Keratinocyte (primary cell): Measurements from ENCODE around the gene CARMIL1. TPM values are rescaled to one million over a fixed set of nuclear protein-coding genes. Genes with fewer than 3 reads are reported as not detected.

ENCODE experiments used
- DNase-seq: peaks from one replicate; pipeline ENCODE4 v3.0.0-alpha.2; 2011; ENCODE audit warnings: low read depth, missing footprints, low spot score
- FAIRE-seq: peaks from 2 replicates; lab custom pipeline; 2011; peaks lifted over from hg19 to GRCh38; lab: Jason Lieb, UNC
- H2AFZ ChIP-seq: 2 replicates; pipeline ENCODE4 v1.6.0; 2012; ENCODE audit warnings: low read length, control low read depth, inconsistent platforms; ENCODE audit not compliant: control insufficient read depth
- H3K27ac ChIP-seq: 2 replicates; pipeline ENCODE4 v1.5.1; 2011; ENCODE audit warnings: low read length; ENCODE audit not compliant: control insufficient read depth, insufficient read depth
- H3K27me3 ChIP-seq: 3 replicates; pipeline ENCODE4 v1.6.0; 2011; ENCODE audit warnings: low read length; ENCODE audit not compliant: control insufficient read depth, insufficient read depth; ENCODE audit errors: extremely low read depth
- H3K36me3 ChIP-seq, 2 experiments: 2 replicates in 1 of 2; 3 replicates in 1 of 2; pipeline ENCODE4 v1.5.1; 2011; ENCODE audit warnings: low read length in 2 of 2, mild to moderate bottlenecking in 1 of 2; ENCODE audit not compliant: control insufficient read depth in 2 of 2, insufficient read depth in 2 of 2; ENCODE audit errors: extremely low read depth in 1 of 2
- H3K4me1 ChIP-seq: 3 replicates; pipeline ENCODE4 v1.5.1; 2011; ENCODE audit warnings: low read length; ENCODE audit not compliant: control insufficient read depth, insufficient read depth; ENCODE audit errors: extremely low read depth
- H3K4me2 ChIP-seq: 3 replicates; pipeline ENCODE4 v1.6.0; 2011; ENCODE audit warnings: low read depth, low read length; ENCODE audit not compliant: control insufficient read depth, insufficient read depth; ENCODE audit errors: extremely low read depth
- H3K4me3 ChIP-seq, 3 experiments: fragments of 200-600 bp in 1 of 3; sonication (generic) in 1 of 3; 2 replicates in 2 of 3; 3 replicates in 1 of 3; pipeline ENCODE4 v1.5.1; 2011 to 2016; ENCODE audit warnings: low read length in 3 of 3, mild to moderate bottlenecking in 3 of 3, control low read depth in 2 of 3, inconsistent platforms in 1 of 3, low read depth in 1 of 3, mixed read lengths in 1 of 3, mixed run types in 1 of 3, moderate library complexity in 1 of 3; ENCODE audit not compliant: control insufficient read depth in 2 of 3, insufficient read depth in 2 of 3; ENCODE audit errors: extremely low read depth in 1 of 3
- H3K79me2 ChIP-seq: 2 replicates; pipeline ENCODE4 v1.6.0; 2012; ENCODE audit warnings: low read length; ENCODE audit not compliant: control insufficient read depth, insufficient read depth
- H3K9ac ChIP-seq: 3 replicates; pipeline ENCODE4 v1.6.0; 2011; ENCODE audit warnings: low read length; ENCODE audit not compliant: control insufficient read depth, insufficient read depth; ENCODE audit errors: extremely low read depth
- H3K9me1 ChIP-seq: 3 replicates; pipeline ENCODE4 v1.6.0; 2011; ENCODE audit warnings: low read length; ENCODE audit not compliant: control insufficient read depth, insufficient read depth; ENCODE audit errors: extremely low read depth
- H3K9me3 ChIP-seq: 2 replicates; pipeline ENCODE4 v1.5.1; 2012; ENCODE audit warnings: low read depth, low read length; ENCODE audit not compliant: control insufficient read depth
- H4K20me1 ChIP-seq: 3 replicates; pipeline ENCODE4 v1.6.0; 2011; ENCODE audit warnings: low read length; ENCODE audit not compliant: control insufficient read depth, insufficient read depth; ENCODE audit errors: extremely low read depth
- CTCF ChIP-seq, 3 experiments: IDR thresholded peaks in 1 of 3; conservative IDR thresholded peaks in 1 of 3; optimal IDR thresholded peaks in 1 of 3; 2 replicates in 2 of 3; 3 replicates in 1 of 3; pipeline versions ENCODE3 to v1.5.1; 2011; ENCODE audit warnings: low read length in 3 of 3, mild to moderate bottlenecking in 3 of 3, moderate library complexity in 2 of 3, control low read depth in 1 of 3, inconsistent platforms in 1 of 3; ENCODE audit not compliant: insufficient read depth in 2 of 3; ENCODE audit errors: extremely low read depth in 1 of 3
- EZH2 ChIP-seq: IDR thresholded peaks from one replicate; pipeline ENCODE4 v1.6.1; 2012; ENCODE audit warnings: inconsistent platforms, mild to moderate bottlenecking, low read length, moderate library complexity
- dilution Hi-C: fragments of 300-500 bp; cut with MboI; formaldehyde crosslinking; loops from one replicate; pipeline ENCODE4 v1.7.0; 2020; ENCODE audit warnings: low sequenced_read_pairs; ENCODE audit not compliant: extremely low pct_ligation_motif_present
- polyA plus RNA-seq, 5 experiments: library from polyadenylated mRNA; depleted of rRNA in 3 of 5; stranded (reverse) in 3 of 5; stranded (forward) in 1 of 5; unstranded in 1 of 5; fragments of >200 nt; gene quantifications; 1 replicate in 1 of 5; 2 replicates in 3 of 5; 3 replicates in 1 of 5; pipeline versions ENCODE4 v1.2.1 to v1.2.3, GENCODE V29; 2011 to 2012; ENCODE audit warnings: missing spikeins in 2 of 5, low read depth in 1 of 5, low replicate concordance in 1 of 5

CARMIL1 gene
- polyA plus RNA-seq, 1 donor (not counting 4 experiments of a cell fraction or from before 2014, with no cell fraction given) = 18.9 TPM

GRCh38 chr6:25270559-25270958 lies 8.6 kb upstream of the CARMIL1 start:
- Histone ChIP-seq H3K9me1 (no peaks in the 10 kb centered on the region), H3K79me2 (no peaks in the 10 kb centered on the region), H4K20me1 (no peaks in the 10 kb centered on the region), H3K36me3 (no peaks in the 10 kb centered on the region), H3K4me3 (no peak overlapping the region), H3K27me3 (no peaks in the 10 kb centered on the region), H3K9ac (no peak overlapping the region), H3K4me2 (no peak overlapping the region), H3K27ac (no peak overlapping the region), H2AFZ (no peak overlapping the region), H3K9me3 (no peaks in the 10 kb centered on the region), H3K4me1 (no peaks in the 10 kb centered on the region)
- FAIRE-seq (no peak), DNase-seq (no peak)
- TF ChIP-seq EZH2 (no peak), CTCF (optimal IDR thresholded peaks at IDR 0.05 in 1 of 3, IDR thresholded peaks at IDR 0.05 in 1 of 3, conservative IDR thresholded peaks at IDR 0.05 in 1 of 3; ENCODE audit: extremely low read depth in 1 of 3, insufficient read depth in 2 of 3, low read length in 3 of 3) (no peak)
- dilution Hi-C loops = no loop called here

- Histone ChIP-seq H2AFZ (no peak overlapping the region), H3K4me3 (no peak overlapping the region), H3K27ac (no peak overlapping the region), H3K27me3 (no peaks in the 10 kb centered on the region), H3K36me3 (no peaks in the 10 kb centered on the region), H3K4me2 (no peak overlapping the region), H3K4me1 (peaks cover 11% of the 10 kb centered on the region), H3K9ac (no peak overlapping the region), H3K9me1 (no peaks in the 10 kb centered on the region), H3K9me3 (no peaks in the 10 kb centered on the region), H3K79me2 (peaks cover 8% of the 10 kb centered on the region), H4K20me1 (no peaks in the 10 kb centered on the region)
- DNase-seq (no peak), FAIRE-seq (no peak)
- dilution Hi-C loops = no loop called here
- TF ChIP-seq EZH2 (no peak), CTCF (optimal IDR thresholded peaks at IDR 0.05 in 1 of 3, IDR thresholded peaks at IDR 0.05 in 1 of 3, conservative IDR thresholded peaks at IDR 0.05 in 1 of 3; ENCODE audit: extremely low read depth in 1 of 3, insufficient read depth in 2 of 3, low read length in 3 of 3) (no peak)
Measured at GRCh38 chr6:25275436-25275835, 3.7 kb upstream of the CARMIL1 start.
